Activated T-cell treated with anti-CD3 and anti-CD28 coated beads for 48 hours (primary cell): Measurements from ENCODE around the gene SSC5D.

Source experiments
- DNase-seq: peaks from one replicate; pipeline ENCODE4 v3.0.0-alpha.2; 2020; ENCODE audit warnings: low read depth

SSC5D gene

GRCh38 chr19:55554741-55555152 is 66.5 kb downstream of the SSC5D start:
- no peak for DNase-seq

DNA sequence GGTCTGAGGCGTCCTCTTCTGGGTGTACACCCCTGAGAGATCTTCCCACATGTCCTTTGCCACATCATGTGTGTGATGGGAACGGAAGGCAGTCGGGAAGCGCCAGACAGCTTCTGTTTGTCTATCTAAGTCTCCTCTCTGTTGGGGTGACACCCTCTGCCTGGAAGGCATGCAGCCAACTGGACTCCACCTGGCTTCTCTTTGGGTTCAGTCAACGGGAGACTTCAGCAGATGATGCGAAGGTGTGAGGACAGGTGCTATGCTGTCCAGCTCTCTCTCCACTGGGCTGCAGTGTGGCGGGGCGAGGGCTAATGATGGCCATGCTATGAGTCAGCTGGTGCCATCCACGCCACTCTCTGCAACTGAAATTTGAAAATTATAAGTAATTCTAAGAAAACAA is 71.4 kb downstream of the SSC5D start:
- DNase-seq, result no peak

DNA sequence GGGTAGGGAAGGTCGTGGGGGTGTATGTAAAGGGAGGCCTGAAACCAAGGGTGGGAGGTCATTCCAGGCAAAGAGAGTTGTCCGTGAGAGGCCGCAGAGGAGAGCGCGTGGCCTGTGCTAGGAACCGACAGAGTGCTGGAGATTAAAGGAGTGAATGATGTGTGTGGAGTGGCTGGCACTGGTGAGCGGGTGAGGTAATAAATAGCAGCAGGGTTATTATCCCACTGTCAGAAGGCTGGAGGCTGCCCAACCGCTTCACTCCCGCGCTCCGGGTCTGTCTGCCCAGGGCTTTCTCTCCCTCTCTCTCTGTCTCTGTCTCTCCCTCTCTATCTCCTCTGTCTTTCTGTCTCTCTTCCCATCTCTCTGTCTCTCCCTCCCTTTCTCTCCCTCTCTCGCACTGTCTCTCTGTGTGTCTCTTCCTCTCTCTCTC is 75.0 kb downstream of the SSC5D start:
- DNase-seq, result no peak

- no peak for DNase-seq
Measured at GRCh38 chr19:55566823-55567222, 78.6 kb downstream of the SSC5D start.

- no peak for DNase-seq
Measured at GRCh38 chr19:55567708-55568328, 79.6 kb downstream of the SSC5D start.
